Esophagus squamous epithelium (tissue), 4 donors: Measurements from ENCODE around the gene DICER1.

Source experiments
- CTCF ChIP-seq, 6 experiments: fragments of 450-650 bp in 4 of 6; fragments of 200-600 bp in 2 of 6; sonication (generic) in 2 of 6; IDR thresholded peaks; one replicate each; pipeline ENCODE4 v1.5.1; 2016 to 2019; ENCODE audit warnings: antibody characterized with exemption in 6 of 6, mild to moderate bottlenecking in 4 of 6, moderate library complexity in 4 of 6
- POLR2A ChIP-seq, 4 donors: fragments of 450-650 bp; IDR thresholded peaks; one replicate each; pipeline ENCODE4 v1.6.1; 2017; ENCODE audit warnings: antibody characterized with exemption in 4 of 4, mild to moderate bottlenecking in 4 of 4, moderate library complexity in 3 of 4

GRCh38 chr14:95133282-95133681, 24.0 kb downstream of the DICER1 start:
- TF ChIP-seq CTCF (IDR thresholded peaks at IDR 0.05) (no peak), POLR2A (IDR thresholded peaks at IDR 0.05) (no peak)
